ENCODE measurements around the gene NDFIP1. TPM values are rescaled to one million over a fixed set of nuclear protein-coding genes. Genes with fewer than 3 reads are reported as not detected.
A peak's percentile ranks its signal among the peaks of the same experiment; 100 is the strongest.

The NDFIP1 gene
- total and polyA plus RNA-seq, 5 donors from 2014 or later, result 68.2 to 109 (median 80.5) TPM

- H3K9me3 Mint-ChIP-seq, result no peaks in the 10 kb centered on the region
- H3K9me3 ChIP-seq (ENCODE audit: control insufficient read depth in 2 of 2, low read length in 2 of 2), result no peaks in the 10 kb centered on the region
- peaks cover 0 to 2% (median 0%) of the 10 kb centered on the region in 4 donors for H3K4me1 Mint-ChIP-seq
- H3K27me3 Mint-ChIP-seq, result peaks cover 5% of the 10 kb centered on the region
- H3K4me1 ChIP-seq (ENCODE audit: control insufficient read depth, insufficient read depth, low read length, poor library complexity, severe bottlenecking), result no peaks in the 10 kb centered on the region
- no peak overlapping the region for H3K4me3 ChIP-seq (ENCODE audit: low read depth, low read length)
- no peaks in the 10 kb centered on the region for H3K27me3 ChIP-seq (ENCODE audit: control insufficient read depth, insufficient read depth, low read length)
- no peaks in the 10 kb centered on the region for H3K36me3 Mint-ChIP-seq
- ATAC-seq (ENCODE audit: low read depth in 2 of 2) (no peak), DNase-seq (no peak)
- H3K36me3 ChIP-seq (ENCODE audit: control insufficient read depth, insufficient read depth, low read length), result no peaks in the 10 kb centered on the region
- no peak overlapping the region for H3K27ac ChIP-seq (ENCODE audit: insufficient read depth, low read length, poor library complexity, severe bottlenecking)
- H3K4me3 Mint-ChIP-seq, result no peak overlapping the region
- no peak overlapping the region for H3K27ac Mint-ChIP-seq
Measured at GRCh38 chr5:142179776-142180387, 71.3 kb downstream of the NDFIP1 start.

- Histone ChIP-seq H3K27ac (ENCODE audit: insufficient read depth, low read length, poor library complexity, severe bottlenecking) (no peak overlapping the region), H3K36me3 (ENCODE audit: control insufficient read depth, insufficient read depth, low read length) (no peaks in the 10 kb centered on the region), H3K4me1 (ENCODE audit: control insufficient read depth, insufficient read depth, low read length, poor library complexity, severe bottlenecking) (no peaks in the 10 kb centered on the region), H3K27me3 (ENCODE audit: control insufficient read depth, insufficient read depth, low read length) (no peaks in the 10 kb centered on the region), H3K9me3 (ENCODE audit: control insufficient read depth in 2 of 2, low read length in 2 of 2) (no peaks in the 10 kb centered on the region), H3K4me3 (ENCODE audit: low read depth, low read length) (no peak overlapping the region)
- ATAC-seq (ENCODE audit: low read depth in 2 of 2), result no peak
- Mint-ChIP-seq H3K9me3 (no peaks in the 10 kb centered on the region), H3K4me1 (peaks cover 0 to 2% (median 0%) of the 10 kb centered on the region in 4 donors), H3K27me3 (peaks cover 5% of the 10 kb centered on the region), H3K27ac (no peak overlapping the region), H3K36me3 (no peaks in the 10 kb centered on the region), H3K4me3 (no peak overlapping the region)
- DNase-seq, result no peak
Measured at GRCh38 chr5:142181096-142181495, 72.5 kb downstream of the NDFIP1 start.

- Mint-ChIP-seq H3K36me3 (no peaks in the 10 kb centered on the region), H3K4me1 (peaks cover 0 to 2% (median 0%) of the 10 kb centered on the region in 4 donors), H3K27ac (no peak overlapping the region)
Measured at GRCh38 chr5:142181547-142182163, 73.1 kb downstream of the NDFIP1 start.

GRCh38 chr5:142182840-142183239 lies 74.3 kb downstream of the NDFIP1 start:
- no peaks in the 10 kb centered on the region for H3K4me1 ChIP-seq (ENCODE audit: control insufficient read depth, insufficient read depth, low read length, poor library complexity, severe bottlenecking)
- DNase-seq, result no peak
- peaks cover 5% of the 10 kb centered on the region for H3K27me3 Mint-ChIP-seq
- no peaks in the 10 kb centered on the region for H3K36me3 Mint-ChIP-seq
- no peaks in the 10 kb centered on the region for H3K36me3 ChIP-seq (ENCODE audit: control insufficient read depth, insufficient read depth, low read length)
- no peaks in the 10 kb centered on the region for H3K9me3 Mint-ChIP-seq
- no peaks in the 10 kb centered on the region for H3K9me3 ChIP-seq (ENCODE audit: control insufficient read depth in 2 of 2, low read length in 2 of 2)
- no peak overlapping the region for H3K4me3 Mint-ChIP-seq
- no peak overlapping the region for H3K4me3 ChIP-seq (ENCODE audit: low read depth, low read length)
- H3K27me3 ChIP-seq (ENCODE audit: control insufficient read depth, insufficient read depth, low read length), result no peaks in the 10 kb centered on the region
- peaks cover 0 to 5% (median 0%) of the 10 kb centered on the region in 4 donors for H3K4me1 Mint-ChIP-seq
- H3K27ac Mint-ChIP-seq, result no peak overlapping the region
- H3K27ac ChIP-seq (ENCODE audit: insufficient read depth, low read length, poor library complexity, severe bottlenecking), result no peak overlapping the region
- ATAC-seq (ENCODE audit: low read depth in 2 of 2), result no peak

More at GRCh38 chr5:142181547-142182163, 73.1 kb downstream of the NDFIP1 start:
- Histone ChIP-seq H3K27me3 (ENCODE audit: control insufficient read depth, insufficient read depth, low read length) (no peaks in the 10 kb centered on the region), H3K4me1 (ENCODE audit: control insufficient read depth, insufficient read depth, low read length, poor library complexity, severe bottlenecking) (no peaks in the 10 kb centered on the region), H3K4me3 (ENCODE audit: low read depth, low read length) (no peak overlapping the region), H3K27ac (ENCODE audit: insufficient read depth, low read length, poor library complexity, severe bottlenecking) (no peak overlapping the region), H3K9me3 (ENCODE audit: control insufficient read depth in 2 of 2, low read length in 2 of 2) (no peaks in the 10 kb centered on the region), H3K36me3 (ENCODE audit: control insufficient read depth, insufficient read depth, low read length) (no peaks in the 10 kb centered on the region)
- no peak for DNase-seq
- ATAC-seq (ENCODE audit: low read depth in 2 of 2), result no peak
- Mint-ChIP-seq H3K27me3 (peaks cover 5% of the 10 kb centered on the region), H3K4me3 (no peak overlapping the region), H3K9me3 (no peaks in the 10 kb centered on the region)

GRCh38 chr5:142183561-142183960 lies 75.0 kb downstream of the NDFIP1 start:
- DNase-seq, result no peak
- Histone ChIP-seq H3K4me3 (ENCODE audit: low read depth, low read length) (no peak overlapping the region), H3K4me1 (ENCODE audit: control insufficient read depth, insufficient read depth, low read length, poor library complexity, severe bottlenecking) (no peaks in the 10 kb centered on the region), H3K36me3 (ENCODE audit: control insufficient read depth, insufficient read depth, low read length) (no peaks in the 10 kb centered on the region), H3K27ac (ENCODE audit: insufficient read depth, low read length, poor library complexity, severe bottlenecking) (no peak overlapping the region), H3K27me3 (ENCODE audit: control insufficient read depth, insufficient read depth, low read length) (no peaks in the 10 kb centered on the region), H3K9me3 (ENCODE audit: control insufficient read depth in 2 of 2, low read length in 2 of 2) (no peaks in the 10 kb centered on the region)
- Mint-ChIP-seq H3K4me1 (peaks cover 0 to 5% (median 0%) of the 10 kb centered on the region in 4 donors), H3K27ac (no peak overlapping the region), H3K27me3 (peaks cover 5% of the 10 kb centered on the region), H3K9me3 (no peaks in the 10 kb centered on the region), H3K4me3 (no peak overlapping the region), H3K36me3 (no peaks in the 10 kb centered on the region)
- no peak for ATAC-seq (ENCODE audit: low read depth in 2 of 2)

GRCh38 chr5:142184988-142185387 lies 76.4 kb downstream of the NDFIP1 start:
- H3K9me3 Mint-ChIP-seq, result no peaks in the 10 kb centered on the region
- no peaks in the 10 kb centered on the region for H3K36me3 Mint-ChIP-seq
- H3K4me3 Mint-ChIP-seq, result peak overlapping the region in 1 of 4 donors; percentile 1
- Histone ChIP-seq H3K4me1 (ENCODE audit: control insufficient read depth, insufficient read depth, low read length, poor library complexity, severe bottlenecking) (no peaks in the 10 kb centered on the region), H3K9me3 (ENCODE audit: control insufficient read depth in 2 of 2, low read length in 2 of 2) (no peaks in the 10 kb centered on the region), H3K36me3 (ENCODE audit: control insufficient read depth, insufficient read depth, low read length) (no peaks in the 10 kb centered on the region), H3K4me3 (ENCODE audit: low read depth, low read length) (no peak overlapping the region), H3K27me3 (ENCODE audit: control insufficient read depth, insufficient read depth, low read length) (no peaks in the 10 kb centered on the region), H3K27ac (ENCODE audit: insufficient read depth, low read length, poor library complexity, severe bottlenecking) (no peak overlapping the region)
- no peak for DNase-seq
- H3K27me3 Mint-ChIP-seq, result peaks cover 11% of the 10 kb centered on the region
- ATAC-seq (ENCODE audit: low read depth in 2 of 2), result no peak
- H3K4me1 Mint-ChIP-seq, result peaks cover 0 to 5% (median under 1%) of the 10 kb centered on the region in 4 donors
- H3K27ac Mint-ChIP-seq, result no peak overlapping the region

- H3K9me3 Mint-ChIP-seq, result no peaks in the 10 kb centered on the region
- H3K27ac ChIP-seq (ENCODE audit: insufficient read depth, low read length, poor library complexity, severe bottlenecking), result no peak overlapping the region
- DNase-seq, result no peak
- peaks cover 14% of the 10 kb centered on the region for H3K27me3 Mint-ChIP-seq
- H3K27me3 ChIP-seq (ENCODE audit: control insufficient read depth, insufficient read depth, low read length), result no peaks in the 10 kb centered on the region
- H3K27ac Mint-ChIP-seq, result no peak overlapping the region
- peaks cover 0 to 4% (median under 1%) of the 10 kb centered on the region in 4 donors for H3K4me1 Mint-ChIP-seq
- ATAC-seq (ENCODE audit: low read depth in 2 of 2), result no peak
- H3K4me3 Mint-ChIP-seq, result no peak overlapping the region
- H3K36me3 Mint-ChIP-seq, result no peaks in the 10 kb centered on the region
- no peaks in the 10 kb centered on the region for H3K36me3 ChIP-seq (ENCODE audit: control insufficient read depth, insufficient read depth, low read length)
- no peaks in the 10 kb centered on the region for H3K4me1 ChIP-seq (ENCODE audit: control insufficient read depth, insufficient read depth, low read length, poor library complexity, severe bottlenecking)
- no peak overlapping the region for H3K4me3 ChIP-seq (ENCODE audit: low read depth, low read length)
- no peaks in the 10 kb centered on the region for H3K9me3 ChIP-seq (ENCODE audit: control insufficient read depth in 2 of 2, low read length in 2 of 2)
Measured at GRCh38 chr5:142186514-142186856, 77.9 kb downstream of the NDFIP1 start.

All from CD4-positive, CD25-positive, alpha-beta regulatory T cell (primary cell).